Measurements from ENCODE around the gene RARA. TPM values are rescaled to one million over a fixed set of nuclear protein-coding genes. Genes with fewer than 3 reads are reported as not detected.
A peak's percentile ranks its signal among the peaks of the same experiment; 100 is the strongest.

RARA gene
- total RNA-seq, 6 experiments from 2014 or later, result 27.1 to 32.2 (median 28.8) TPM

- 0 out of 2 replicates have a peak, but pooled peaks cover 8% of the 10 kb centered on the region for H3K36me3 Mint-ChIP-seq (ENCODE audit: low read depth)
- H3K27ac Mint-ChIP-seq, result peak overlapping the region; percentile 100
- no peaks in the 10 kb centered on the region for H3K27me3 Mint-ChIP-seq (ENCODE audit: insufficient read depth)
- peaks cover 74% of the 10 kb centered on the region for H3K4me1 Mint-ChIP-seq (ENCODE audit: low read depth)
- DNase-seq, result no peak
- H3K9me3 Mint-ChIP-seq, result no peaks in the 10 kb centered on the region
- no peak for TF ChIP-seq CTCF (IDR thresholded peaks at IDR 0.05)
- H3K4me3 Mint-ChIP-seq, result peak overlapping the region; percentile 98
Measured at GRCh38 chr17:40321524-40321929, 12.5 kb downstream of the RARA start.

DNA sequence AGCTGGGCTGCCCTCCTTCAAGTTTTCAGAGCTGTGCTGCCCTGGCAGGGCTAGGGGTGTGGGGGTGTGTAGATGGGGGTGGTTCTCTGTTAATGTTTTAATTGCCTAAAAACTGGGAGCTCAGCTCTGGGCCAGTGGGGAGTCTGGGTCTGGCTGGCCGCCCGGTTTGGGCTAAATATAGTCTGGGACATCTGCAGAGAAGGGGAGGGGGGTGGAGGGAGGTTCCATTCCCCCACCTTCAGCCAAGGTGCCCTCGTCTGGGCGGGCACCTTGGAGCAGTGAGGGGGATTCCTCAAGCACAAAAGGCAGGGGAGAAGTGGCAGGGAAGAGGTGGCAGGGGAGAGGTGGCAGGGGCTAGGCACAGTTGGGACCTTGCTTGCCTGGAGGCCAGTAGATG, 13.0 kb downstream of the RARA start:
- TF ChIP-seq CTCF (IDR thresholded peaks at IDR 0.05), result no peak
- H3K27me3 Mint-ChIP-seq (ENCODE audit: insufficient read depth), result no peaks in the 10 kb centered on the region
- 0 out of 2 replicates have a peak, but pooled peaks cover 8% of the 10 kb centered on the region for H3K36me3 Mint-ChIP-seq (ENCODE audit: low read depth)
- H3K4me3 Mint-ChIP-seq, result peak overlapping the region; percentile 98
- H3K27ac Mint-ChIP-seq, result peak overlapping the region; percentile 100
- no peak for DNase-seq
- no peaks in the 10 kb centered on the region for H3K9me3 Mint-ChIP-seq
- H3K4me1 Mint-ChIP-seq (ENCODE audit: low read depth), result peaks cover 77% of the 10 kb centered on the region

DNA sequence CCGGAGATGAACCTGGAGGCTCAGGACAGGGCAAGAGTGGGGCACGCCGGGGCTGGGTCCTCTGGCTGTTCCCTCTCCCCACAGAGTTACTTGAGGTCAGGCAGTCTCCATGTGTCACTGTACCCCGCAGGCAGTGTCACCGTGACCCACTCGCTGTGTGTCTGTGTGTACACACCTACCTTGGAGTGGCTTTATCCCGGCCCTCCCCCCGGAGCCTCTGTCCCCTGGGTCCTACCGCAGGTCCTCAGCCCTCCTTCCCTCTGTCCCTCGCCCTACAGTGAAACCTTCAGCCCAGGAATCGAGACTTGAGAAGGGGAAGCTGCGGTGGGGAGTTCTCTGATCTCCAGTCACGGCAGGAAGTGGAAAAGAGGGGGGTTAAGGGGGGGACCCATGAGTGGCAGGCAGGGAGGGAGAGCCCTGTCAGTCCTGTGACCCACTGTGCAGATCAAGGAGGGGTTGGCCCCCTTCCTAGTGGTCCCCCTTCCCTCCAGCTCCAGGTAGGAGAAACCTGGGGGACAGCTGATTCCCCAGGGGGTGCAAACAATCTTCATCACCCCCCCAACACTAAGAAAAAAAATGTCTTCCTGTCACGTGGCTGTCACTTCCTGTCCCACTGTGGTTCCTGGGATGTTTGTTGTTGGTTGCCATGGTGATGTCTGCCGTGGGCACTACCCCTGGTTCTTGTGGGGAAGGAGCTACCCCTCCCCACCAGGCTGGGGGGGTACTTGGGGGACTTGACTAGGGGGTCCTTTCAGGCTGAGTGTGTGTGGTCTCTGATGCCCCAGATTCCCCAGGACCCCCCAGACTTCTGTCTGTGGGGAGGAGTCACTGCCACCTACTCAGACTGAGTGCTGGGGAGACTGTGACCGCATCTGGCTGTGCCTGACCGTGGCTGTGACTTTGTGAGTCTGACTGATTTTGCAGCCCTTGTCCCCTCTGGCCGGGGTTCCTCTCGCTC, 13.7 kb downstream of the RARA start:
- H3K27ac Mint-ChIP-seq, result peak overlapping the region; percentile 100
- H3K4me3 Mint-ChIP-seq, result peak overlapping the region; percentile 98

DNA sequence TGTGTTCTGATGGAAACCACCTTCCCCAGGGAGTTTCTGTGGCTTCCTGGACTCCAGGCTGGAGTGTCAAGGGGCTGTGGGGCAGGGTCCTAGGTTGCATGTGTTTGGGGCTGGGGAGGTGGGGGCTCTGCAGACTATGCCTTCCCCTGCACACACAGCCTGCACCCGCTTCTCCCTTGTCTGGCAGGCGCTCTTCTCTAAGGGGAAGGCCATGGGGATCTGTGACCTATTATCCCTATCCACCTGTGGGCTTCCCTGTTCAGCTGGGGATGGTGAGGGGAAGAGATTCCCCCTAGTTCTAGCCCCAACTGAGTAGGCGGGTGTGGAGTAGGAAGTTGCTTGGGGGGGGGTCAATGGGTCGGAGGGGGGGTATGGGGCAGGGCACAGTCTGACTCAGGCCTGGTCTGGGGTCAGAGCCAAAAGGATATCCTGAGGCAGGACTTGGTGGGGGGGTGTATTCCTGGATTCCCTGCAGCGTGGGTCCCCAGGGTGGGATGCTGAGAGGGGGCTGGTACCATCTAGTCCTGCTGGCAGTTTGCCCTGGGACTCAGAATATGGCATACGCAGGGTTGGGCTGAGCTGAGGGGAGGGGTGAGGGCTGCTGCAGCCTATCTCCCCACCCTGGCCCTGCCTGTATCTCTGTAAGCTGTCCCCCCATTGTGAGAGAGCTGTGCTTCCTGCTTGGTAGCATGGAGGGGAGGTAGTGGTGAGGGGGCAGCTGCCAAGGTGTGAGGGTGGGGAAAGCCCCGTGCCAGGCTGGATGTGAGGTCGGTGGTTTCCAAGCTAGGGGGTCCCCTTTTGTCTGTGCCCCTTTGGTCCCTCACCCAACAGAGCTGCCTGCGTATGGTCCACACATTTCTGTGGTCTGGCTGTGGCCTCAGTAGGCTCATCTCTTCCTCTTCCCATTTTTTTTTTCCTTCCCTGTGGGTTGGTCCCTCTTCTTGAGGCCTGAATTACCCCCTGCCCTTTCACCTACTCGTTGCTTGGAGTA, 14.7 kb downstream of the RARA start:
- Mint-ChIP-seq H3K4me3 (peak overlapping the region; percentile 98), H3K27ac (peak overlapping the region; percentile 100), H3K4me1 (ENCODE audit: low read depth) (peaks cover 89% of the 10 kb centered on the region), H3K9me3 (no peaks in the 10 kb centered on the region), H3K27me3 (ENCODE audit: insufficient read depth) (peaks cover 1% of the 10 kb centered on the region; the same call in 1 of the 2 replicates), H3K36me3 (ENCODE audit: low read depth) (0 out of 2 replicates have a peak, but pooled peaks cover 5% of the 10 kb centered on the region)
- no peak for DNase-seq
- no peak for TF ChIP-seq CTCF (IDR thresholded peaks at IDR 0.05)

More for the DNA sequence above, 13.7 kb downstream of the RARA start:
- Mint-ChIP-seq H3K9me3 (no peaks in the 10 kb centered on the region), H3K27me3 (ENCODE audit: insufficient read depth) (peaks cover 1% of the 10 kb centered on the region; the same call in 1 of the 2 replicates), H3K4me1 (ENCODE audit: low read depth) (peaks cover 83% of the 10 kb centered on the region), H3K36me3 (ENCODE audit: low read depth) (0 out of 2 replicates have a peak, but pooled peaks cover 8% of the 10 kb centered on the region)
- peak; percentile 87 for DNase-seq
- TF ChIP-seq CTCF (IDR thresholded peaks at IDR 0.05), result no peak
